ENCODE measurements around the gene KIRREL3. TPM values are rescaled to one million over a fixed set of nuclear protein-coding genes. Genes with fewer than 3 reads are reported as not detected.

KIRREL3 gene
- total RNA-seq, 4 donors from 2014 or later = 0.82 to 15.7 (median 1.4) TPM; not detected in 1

- TF ChIP-seq POLR2A (IDR thresholded peaks at IDR 0.05) = no peak
- no peak for TF ChIP-seq POLR2AphosphoS5 (IDR thresholded peaks at IDR 0.05)
- no peak for TF ChIP-seq EP300 (IDR thresholded peaks at IDR 0.05; ENCODE audit: low read depth)
- TF ChIP-seq, protein P1, sequence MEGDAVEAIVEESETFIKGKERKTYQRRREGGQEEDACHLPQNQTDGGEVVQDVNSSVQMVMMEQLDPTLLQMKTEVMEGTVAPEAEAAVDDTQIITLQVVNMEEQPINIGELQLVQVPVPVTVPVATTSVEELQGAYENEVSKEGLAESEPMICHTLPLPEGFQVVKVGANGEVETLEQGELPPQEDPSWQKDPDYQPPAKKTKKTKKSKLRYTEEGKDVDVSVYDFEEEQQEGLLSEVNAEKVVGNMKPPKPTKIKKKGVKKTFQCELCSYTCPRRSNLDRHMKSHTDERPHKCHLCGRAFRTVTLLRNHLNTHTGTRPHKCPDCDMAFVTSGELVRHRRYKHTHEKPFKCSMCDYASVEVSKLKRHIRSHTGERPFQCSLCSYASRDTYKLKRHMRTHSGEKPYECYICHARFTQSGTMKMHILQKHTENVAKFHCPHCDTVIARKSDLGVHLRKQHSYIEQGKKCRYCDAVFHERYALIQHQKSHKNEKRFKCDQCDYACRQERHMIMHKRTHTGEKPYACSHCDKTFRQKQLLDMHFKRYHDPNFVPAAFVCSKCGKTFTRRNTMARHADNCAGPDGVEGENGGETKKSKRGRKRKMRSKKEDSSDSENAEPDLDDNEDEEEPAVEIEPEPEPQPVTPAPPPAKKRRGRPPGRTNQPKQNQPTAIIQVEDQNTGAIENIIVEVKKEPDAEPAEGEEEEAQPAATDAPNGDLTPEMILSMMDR (IDR thresholded peaks at IDR 0.05) = no peak
- Histone ChIP-seq H3K27me3 (no peaks in the 10 kb centered on the region), H3K36me3 (no peaks in the 10 kb centered on the region), H3K27ac (no peak overlapping the region), H3K4me1 (no peaks in the 10 kb centered on the region), H3K4me3 (no peak overlapping the region), H3K9me3 (no peaks in the 10 kb centered on the region)
- intact Hi-C loops (cut with DNase I; ENCODE audit: low total_unique reads) = no loop called here
- in situ Hi-C loops (cut with MboI; ENCODE audit: low pct_ligation_motif_present in 1 of 4, low pct_unique_long_range_greater_than_20kb in 1 of 4, low sequenced_read_pairs in 3 of 4) = no loop called here
- no peak for DNase-seq
- WGBS, 2 donors (ENCODE audit: low coverage in 1 of 2) = 81 to 85% methylated on average over 2 of the region's 2 CpGs
Observed at GRCh38 chr11:127023991-127024390, 23.4 kb upstream of the KIRREL3 start.

- TF ChIP-seq, protein P1 (IDR thresholded peaks at IDR 0.05) = no peak
- TF ChIP-seq EP300 (IDR thresholded peaks at IDR 0.05; ENCODE audit: low read depth) (no peak), POLR2A (IDR thresholded peaks at IDR 0.05) (no peak), POLR2AphosphoS5 (IDR thresholded peaks at IDR 0.05) (no peak)
- Histone ChIP-seq H3K9me3 (no peaks in the 10 kb centered on the region), H3K4me3 (no peak overlapping the region), H3K27ac (no peak overlapping the region), H3K27me3 (no peaks in the 10 kb centered on the region), H3K36me3 (no peaks in the 10 kb centered on the region), H3K4me1 (no peaks in the 10 kb centered on the region)
- WGBS, 2 donors (ENCODE audit: low coverage in 1 of 2) = 79 to 97% methylated on average over 6 to 8 of the region's 8 CpGs
- DNase-seq = no peak
- intact Hi-C loops (cut with DNase I; ENCODE audit: low total_unique reads) = no loop called here
- in situ Hi-C loops (cut with MboI; ENCODE audit: low pct_ligation_motif_present in 1 of 4, low pct_unique_long_range_greater_than_20kb in 1 of 4, low sequenced_read_pairs in 3 of 4) = no loop called here
Observed at GRCh38 chr11:127018683-127019279, 18.2 kb upstream of the KIRREL3 start.

DNA sequence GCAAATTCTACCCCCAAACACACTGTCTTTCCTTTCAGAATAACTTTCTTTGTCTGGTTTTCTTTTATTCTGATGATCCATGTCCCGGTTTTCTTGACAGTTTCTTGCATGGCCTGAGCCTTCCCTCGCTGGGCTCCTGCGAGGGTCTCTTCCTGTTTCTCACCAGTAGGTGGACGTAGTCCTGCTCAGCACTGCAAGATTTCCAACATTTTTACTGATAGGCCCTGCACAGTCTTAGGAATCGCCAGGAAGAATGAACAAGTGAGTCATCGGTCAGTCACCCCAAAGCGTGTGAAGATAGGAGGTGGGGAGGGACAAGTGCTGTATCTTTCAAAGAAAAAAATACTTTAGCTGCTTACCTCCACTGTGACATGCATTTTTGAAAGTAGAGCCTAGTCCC is 16.9 kb upstream of the KIRREL3 start:
- intact Hi-C loops (cut with DNase I; ENCODE audit: low total_unique reads) = no loop called here
- 60% methylated on average over 7 of the region's 7 CpGs; no CpG with 5 or more reads in 1 of the 2 donors for WGBS, 2 donors (ENCODE audit: low coverage in 1 of 2)
- in situ Hi-C loops (cut with MboI; ENCODE audit: low pct_ligation_motif_present in 1 of 4, low pct_unique_long_range_greater_than_20kb in 1 of 4, low sequenced_read_pairs in 3 of 4) = no loop called here

DNA sequence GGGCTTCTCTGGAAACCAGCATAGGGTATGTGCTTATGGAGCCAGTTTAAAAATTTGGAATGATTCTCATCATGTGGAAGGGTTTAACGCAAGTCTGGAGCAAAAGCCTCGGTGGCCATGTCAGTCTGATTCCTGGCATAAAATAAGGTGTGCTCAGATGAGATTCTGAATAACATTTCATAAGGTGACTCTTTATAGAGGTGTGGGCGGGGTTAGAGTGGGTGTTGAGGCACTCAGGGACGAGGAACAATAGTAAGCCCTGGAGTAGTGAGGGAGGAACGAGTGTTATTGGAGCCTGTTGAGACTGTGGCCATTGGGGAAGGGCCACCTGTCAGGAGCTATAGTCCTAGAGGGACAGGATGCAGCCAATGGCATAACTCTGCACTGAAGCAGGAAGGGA is 13.0 kb upstream of the KIRREL3 start:
- Histone ChIP-seq H3K27ac (no peak overlapping the region), H3K27me3 (peaks cover 25% of the 10 kb centered on the region), H3K4me3 (no peak overlapping the region), H3K36me3 (no peaks in the 10 kb centered on the region), H3K4me1 (no peaks in the 10 kb centered on the region), H3K9me3 (no peaks in the 10 kb centered on the region)
- 68 to 73% methylated on average over 4 to 5 of the region's 5 CpGs for WGBS, 2 donors (ENCODE audit: low coverage in 1 of 2)
- in situ Hi-C loops (cut with MboI; ENCODE audit: low pct_ligation_motif_present in 1 of 4, low pct_unique_long_range_greater_than_20kb in 1 of 4, low sequenced_read_pairs in 3 of 4) = no loop called here
- intact Hi-C loops (cut with DNase I; ENCODE audit: low total_unique reads) = no loop called here
- DNase-seq = no peak
- no peak for TF ChIP-seq POLR2AphosphoS5 (IDR thresholded peaks at IDR 0.05)
- TF ChIP-seq POLR2A (IDR thresholded peaks at IDR 0.05) = no peak
- TF ChIP-seq, protein P1 (IDR thresholded peaks at IDR 0.05) = no peak
- TF ChIP-seq EP300 (IDR thresholded peaks at IDR 0.05; ENCODE audit: low read depth) = no peak

More for the DNA sequence above, 16.9 kb upstream of the KIRREL3 start:
- DNase-seq = no peak
- H3K4me1 ChIP-seq = no peaks in the 10 kb centered on the region
- H3K36me3 ChIP-seq = no peaks in the 10 kb centered on the region
- TF ChIP-seq EP300 (IDR thresholded peaks at IDR 0.05; ENCODE audit: low read depth) = no peak
- TF ChIP-seq POLR2AphosphoS5 (IDR thresholded peaks at IDR 0.05) = no peak
- peaks cover 2% of the 10 kb centered on the region for H3K27me3 ChIP-seq
- H3K27ac ChIP-seq = no peak overlapping the region
- H3K9me3 ChIP-seq = no peaks in the 10 kb centered on the region
- no peak overlapping the region for H3K4me3 ChIP-seq

- DNase-seq = no peak
- Histone ChIP-seq H3K27ac (no peak overlapping the region), H3K9me3 (no peaks in the 10 kb centered on the region), H3K36me3 (no peaks in the 10 kb centered on the region), H3K27me3 (peaks cover 69% of the 10 kb centered on the region), H3K4me1 (peaks cover 0 to 10% (median 7%) of the 10 kb centered on the region in 4 donors), H3K4me3 (no peak overlapping the region)
- 63 to 98% methylated on average over 2 of the region's 2 CpGs for WGBS, 2 donors (ENCODE audit: low coverage in 1 of 2)
- TF ChIP-seq EP300 (IDR thresholded peaks at IDR 0.05; ENCODE audit: low read depth) = no peak
- in situ Hi-C loops (cut with MboI; ENCODE audit: low pct_ligation_motif_present in 1 of 4, low pct_unique_long_range_greater_than_20kb in 1 of 4, low sequenced_read_pairs in 3 of 4) = no loop called here
- intact Hi-C loops (cut with DNase I; ENCODE audit: low total_unique reads) = no loop called here
Observed at GRCh38 chr11:127006311-127006710, 5.7 kb upstream of the KIRREL3 start.
